Measurements from ENCODE around the gene GULP1. TPM values are rescaled to one million over a fixed set of nuclear protein-coding genes. Genes with fewer than 3 reads are reported as not detected.

Gene GULP1
- total RNA-seq, 1 experiment from 2014 or later, result 76.0 TPM

- TF ChIP-seq YY1 (IDR thresholded peaks at IDR 0.05; ENCODE audit: extremely low read depth, insufficient replicate concordance, low read depth, low read length) (no peak), POLR2A (IDR thresholded peaks at IDR 0.05; ENCODE audit: borderline replicate concordance, extremely low read depth, insufficient read depth, insufficient read length) (no peak), TCF7L2 (IDR thresholded peaks at IDR 0.05; ENCODE audit: borderline replicate concordance, extremely low read depth, insufficient read depth, insufficient read length) (no peak), SRF (IDR thresholded peaks at IDR 0.05; ENCODE audit: low read depth) (no peak), CEBPB (IDR thresholded peaks at IDR 0.05; ENCODE audit: low read depth) (no peak), RAD21 (IDR thresholded peaks at IDR 0.05; ENCODE audit: low read depth) (no peak), ATF3 (IDR thresholded peaks at IDR 0.05) (no peak), ELF1 (IDR thresholded peaks at IDR 0.05; ENCODE audit: borderline replicate concordance, low read depth) (no peak)
Observed at GRCh38 chr2:188269004-188269403, 22.7 kb upstream of the GULP1 start (continued).

- CTCF ChIA-PET, result no interaction called here
- intact Hi-C loops (cut with micrococcal nuclease), result no loop called here
Observed at GRCh38 chr2:188272121-188272520, 19.6 kb upstream of the GULP1 start.

More at GRCh38 chr2:188272121-188272520, 19.6 kb upstream of the GULP1 start:
- POLR2A ChIA-PET, result no interaction called here
- BruUV-seq (replicated peaks), result no TSS peak
- Histone ChIP-seq H3K9ac (ENCODE audit: low read length) (no peak overlapping the region), H4K20me1 (ENCODE audit: insufficient read depth) (no peaks in the 10 kb centered on the region), H3K27me3 (ENCODE audit: insufficient read depth, low read length) (no peaks in the 10 kb centered on the region), H3K27ac (ENCODE audit: low read depth, low read length) (no peak overlapping the region), H3K9me2 (ENCODE audit: insufficient read depth) (no peaks in the 10 kb centered on the region), H3K4me3 (replicated peaks in 1 of 2; ENCODE audit: low read depth in 1 of 2, low read length in 2 of 2) (no peak overlapping the region), H3K79me2 (ENCODE audit: insufficient read depth, low read length) (no peaks in the 10 kb centered on the region), H3K9me3 (ENCODE audit: control insufficient read depth in 1 of 2, insufficient read depth in 1 of 2, low read depth in 1 of 2, low read length in 2 of 2) (peaks cover 4 to 7% of the 10 kb centered on the region in 2 experiments; a peak in 1 of 4 replicates), H2AFZ (ENCODE audit: low read depth, low read length, poor library complexity, severe bottlenecking) (peak overlapping the region; percentile 67), H3K36me3 (ENCODE audit: control insufficient read depth in 1 of 2, insufficient read depth in 2 of 2, low read length in 2 of 2) (no peaks in the 10 kb centered on the region), H3K4me1 (ENCODE audit: control insufficient read depth in 1 of 2, insufficient read depth in 2 of 2, low read length in 2 of 2) (no peaks in the 10 kb centered on the region), H3K4me2 (ENCODE audit: low read length) (no peak overlapping the region)
- RAD21 ChIA-PET (ENCODE audit: low non-redundant PET in 1 of 2, low total read pairs in 2 of 2, uncharacterized antibody in 2 of 2, unreplicated experiment in 2 of 2), result no interaction called here
- no peak for TF ChIP-seq FOSL1 (IDR thresholded peaks at IDR 0.05; ENCODE audit: low read depth)
- no peak for TF ChIP-seq ZFX (IDR thresholded peaks at IDR 0.05)
- TF ChIP-seq EZH2 (IDR thresholded peaks at IDR 0.05), result no peak
- TF ChIP-seq SP1 (IDR thresholded peaks at IDR 0.05; ENCODE audit: low read depth), result no peak
- TF ChIP-seq EZH2phosphoT487 (IDR thresholded peaks at IDR 0.05; ENCODE audit: borderline replicate concordance), result no peak
- TF ChIP-seq SIN3A (IDR thresholded peaks at IDR 0.05; ENCODE audit: low read depth), result no peak
- DNase-seq (ENCODE audit: low read depth, low spot score), result no peak
- no peak for ATAC-seq
